HepG2 (cell line): ENCODE measurements around the gene ZKSCAN3. TPM values are rescaled to one million over a fixed set of nuclear protein-coding genes. Genes with fewer than 3 reads are reported as not detected.

Source experiments
- ARNT2 ChIP-seq: sonication (generic); formaldehyde crosslinking; IDR thresholded peaks from 2 replicates; pipeline ENCODE4 v1.8.0; 2022; ENCODE audit warnings: mild to moderate bottlenecking, low read depth, missing genetic modification reagents, moderate library complexity
- ELF1 ChIP-seq: sonication (generic); formaldehyde crosslinking; IDR thresholded peaks from 2 replicates; pipeline ENCODE4 v1.4.0; 2020; ENCODE audit warnings: missing genetic modification reagents
- ELF4 ChIP-seq: sonication (generic); formaldehyde crosslinking; IDR thresholded peaks from 2 replicates; pipeline ENCODE4 v1.5.0; 2020; ENCODE audit warnings: missing genetic modification reagents, mild to moderate bottlenecking, moderate library complexity, borderline replicate concordance
- FOXA3 ChIP-seq: IDR thresholded peaks from 2 replicates; pipeline ENCODE4 v1.6.1; 2016; ENCODE audit warnings: missing genetic modification reagents, missing compliant biosample characterization
- IRX3 ChIP-seq: sonication (generic); formaldehyde crosslinking; IDR thresholded peaks from 2 replicates; pipeline ENCODE4 v1.8.1; 2023; ENCODE audit warnings: mild to moderate bottlenecking, low read depth, missing genetic modification reagents, borderline replicate concordance
- KDM5B ChIP-seq: sonication (generic); formaldehyde crosslinking; IDR thresholded peaks from 2 replicates; pipeline ENCODE4 v1.4.0; 2020; ENCODE audit warnings: missing genetic modification reagents, mild to moderate bottlenecking, borderline replicate concordance
- PCBP1 ChIP-seq: fragments of 200-400 bp; formaldehyde crosslinking; IDR thresholded peaks from 2 replicates; pipeline ENCODE4 v1.6.1; 2017; ENCODE audit warnings: mild to moderate bottlenecking, low read depth, low read length, borderline replicate concordance
- TCF12 ChIP-seq, 2 experiments: fragments of 450-650 bp in 1 of 2; sonication (generic) in 1 of 2; formaldehyde crosslinking in 1 of 2; IDR thresholded peaks; 2 replicates each; pipeline versions ENCODE4 v1.6.1 to v1.8.0; 2017 to 2022; ENCODE audit warnings: antibody characterized with exemption in 1 of 2, mild to moderate bottlenecking in 1 of 2, missing genetic modification reagents in 1 of 2, moderate library complexity in 1 of 2
- YEATS4 ChIP-seq: sonication (generic); formaldehyde crosslinking; IDR thresholded peaks from 2 replicates; pipeline ENCODE4 v1.4.0; 2020; ENCODE audit warnings: missing genetic modification reagents, borderline replicate concordance
- ZFAT ChIP-seq: sonication (generic); formaldehyde crosslinking; conservative IDR thresholded peaks from 2 replicates; pipeline ENCODE4 v1.8.1; 2023; ENCODE audit warnings: missing genetic modification reagents, inconsistent platforms
- ZNF136 ChIP-seq: sonication (generic); formaldehyde crosslinking; IDR thresholded peaks from 2 replicates; pipeline ENCODE4 v1.8.1; 2022; ENCODE audit warnings: low read depth, mild to moderate bottlenecking, moderate library complexity, missing genetic modification reagents
- ZNF292 ChIP-seq: sonication (generic); formaldehyde crosslinking; IDR thresholded peaks from 2 replicates; pipeline ENCODE4 v1.8.1; 2022; ENCODE audit warnings: mild to moderate bottlenecking, low read depth, missing genetic modification reagents, borderline replicate concordance
- ZNF569 ChIP-seq: sonication (generic); formaldehyde crosslinking; IDR thresholded peaks from 2 replicates; pipeline ENCODE4 v1.5.0; 2020; ENCODE audit warnings: mild to moderate bottlenecking, missing genetic modification reagents, moderate library complexity, borderline replicate concordance
- ZNF776 ChIP-seq: sonication (generic); formaldehyde crosslinking; IDR thresholded peaks from 2 replicates; pipeline ENCODE4 v1.4.0; 2020; ENCODE audit warnings: mild to moderate bottlenecking, missing genetic modification reagents
- ZNF790 ChIP-seq: sonication (generic); formaldehyde crosslinking; IDR thresholded peaks from 2 replicates; pipeline ENCODE4 v1.8.0; 2022; ENCODE audit warnings: missing genetic modification reagents, mild to moderate bottlenecking, borderline replicate concordance
- polyA plus RNA-seq, 8 experiments: library from polyadenylated mRNA; depleted of rRNA in 3 of 8; stranded (reverse) in 7 of 8; unstranded in 1 of 8; fragments of >200 nt; fragmentation: Illumina TruSeq in 4 of 8; extraction: Trizol in 4 of 8; gene quantifications; 2 replicates each; pipeline versions ENCODE4 v1.2.1 to v1.2.3, GENCODE V29; 2011 to 2016; ENCODE audit warnings: low read depth in 4 of 8, missing spikeins in 1 of 8, mixed read lengths in 1 of 8; ENCODE audit not compliant: insufficient read depth in 1 of 8
- total RNA-seq, 5 experiments: library from RNA; depleted of rRNA; stranded (reverse); fragments of >200 nt; fragmentation: Illumina TruSeq; extraction: Trizol; gene quantifications; 2 replicates each; pipeline ENCODE4 v1.2.3, GENCODE V29; 2016; ENCODE audit warnings: low read depth in 1 of 5
- TF ChIP-seq, protein P1 (sequence below), 2 experiments: IDR thresholded peaks; 2 replicates each; pipeline ENCODE4 v1.6.1; 2011 to 2012; ENCODE audit warnings: low read length in 2 of 2, borderline replicate concordance in 1 of 2, low read depth in 1 of 2, mild to moderate bottlenecking in 1 of 2, moderate library complexity in 1 of 2
- TF ChIP-seq, protein P2 (sequence below): IDR thresholded peaks from 2 replicates; pipeline ENCODE4 v1.6.1; 2012; ENCODE audit warnings: low read depth, low read length, improper control_type of control experiment
- TF ChIP-seq, protein P3 (sequence below): sonication (generic); IDR thresholded peaks from 2 replicates; pipeline ENCODE4 v1.6.1; 2016; ENCODE audit warnings: low read depth, borderline replicate concordance
- TF ChIP-seq, protein P4 (sequence below): sonication (generic); formaldehyde crosslinking; conservative IDR thresholded peaks from 2 replicates; pipeline ENCODE4 v1.4.0; 2020; ENCODE audit warnings: missing genetic modification reagents

ZKSCAN3 gene
- total and polyA plus RNA-seq, 2 of the 13 experiments (the other 11 are each of a cell fraction or from before 2014, with no cell fraction given), result 3.3 to 7.4 TPM

DNA sequence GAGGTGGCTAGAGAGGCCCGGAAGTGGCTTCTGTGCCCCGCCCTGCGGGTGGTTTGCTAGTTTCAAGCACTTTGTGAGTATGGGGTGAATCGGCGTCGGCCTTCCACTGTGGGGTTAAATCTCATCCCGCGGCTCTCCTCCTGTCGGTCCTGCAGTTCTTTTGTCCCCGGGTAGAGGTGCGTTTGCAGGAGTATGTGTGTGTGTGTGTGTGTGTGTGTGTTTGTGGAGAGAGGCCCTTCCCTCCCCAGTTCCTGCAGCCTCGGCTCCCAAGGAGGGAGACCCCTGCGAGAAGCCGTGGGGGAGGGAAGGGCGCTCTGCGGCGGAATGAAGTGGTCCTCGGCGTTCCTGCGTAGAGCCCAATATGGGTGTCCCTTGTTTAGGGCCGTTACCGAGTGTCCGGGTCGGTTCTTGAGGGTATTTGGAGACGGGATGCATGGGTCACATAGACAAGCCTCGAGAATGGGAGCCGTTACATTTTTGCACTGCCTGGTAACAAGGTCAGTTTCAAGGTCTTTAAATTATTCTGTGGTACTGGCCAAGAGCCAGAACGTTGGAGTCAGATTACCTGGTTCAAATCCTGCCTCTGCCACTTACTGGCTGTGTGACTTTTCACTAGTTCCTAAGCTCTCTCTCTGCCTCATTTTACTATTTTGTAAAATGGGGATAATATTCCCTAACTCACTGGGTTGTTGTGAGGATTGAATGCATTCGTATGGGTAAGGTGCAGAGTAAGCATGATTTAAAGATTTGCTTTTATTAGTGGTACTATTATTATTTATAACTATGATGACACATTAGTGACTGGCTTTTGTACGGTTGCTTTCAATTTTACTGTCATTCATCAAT, at the start of gene ZKSCAN3 (continued):
- TF ChIP-seq, protein P1, sequence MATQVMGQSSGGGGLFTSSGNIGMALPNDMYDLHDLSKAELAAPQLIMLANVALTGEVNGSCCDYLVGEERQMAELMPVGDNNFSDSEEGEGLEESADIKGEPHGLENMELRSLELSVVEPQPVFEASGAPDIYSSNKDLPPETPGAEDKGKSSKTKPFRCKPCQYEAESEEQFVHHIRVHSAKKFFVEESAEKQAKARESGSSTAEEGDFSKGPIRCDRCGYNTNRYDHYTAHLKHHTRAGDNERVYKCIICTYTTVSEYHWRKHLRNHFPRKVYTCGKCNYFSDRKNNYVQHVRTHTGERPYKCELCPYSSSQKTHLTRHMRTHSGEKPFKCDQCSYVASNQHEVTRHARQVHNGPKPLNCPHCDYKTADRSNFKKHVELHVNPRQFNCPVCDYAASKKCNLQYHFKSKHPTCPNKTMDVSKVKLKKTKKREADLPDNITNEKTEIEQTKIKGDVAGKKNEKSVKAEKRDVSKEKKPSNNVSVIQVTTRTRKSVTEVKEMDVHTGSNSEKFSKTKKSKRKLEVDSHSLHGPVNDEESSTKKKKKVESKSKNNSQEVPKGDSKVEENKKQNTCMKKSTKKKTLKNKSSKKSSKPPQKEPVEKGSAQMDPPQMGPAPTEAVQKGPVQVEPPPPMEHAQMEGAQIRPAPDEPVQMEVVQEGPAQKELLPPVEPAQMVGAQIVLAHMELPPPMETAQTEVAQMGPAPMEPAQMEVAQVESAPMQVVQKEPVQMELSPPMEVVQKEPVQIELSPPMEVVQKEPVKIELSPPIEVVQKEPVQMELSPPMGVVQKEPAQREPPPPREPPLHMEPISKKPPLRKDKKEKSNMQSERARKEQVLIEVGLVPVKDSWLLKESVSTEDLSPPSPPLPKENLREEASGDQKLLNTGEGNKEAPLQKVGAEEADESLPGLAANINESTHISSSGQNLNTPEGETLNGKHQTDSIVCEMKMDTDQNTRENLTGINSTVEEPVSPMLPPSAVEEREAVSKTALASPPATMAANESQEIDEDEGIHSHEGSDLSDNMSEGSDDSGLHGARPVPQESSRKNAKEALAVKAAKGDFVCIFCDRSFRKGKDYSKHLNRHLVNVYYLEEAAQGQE (IDR thresholded peaks at IDR 0.05; ENCODE audit: borderline replicate concordance in 1 of 2, low read depth in 1 of 2, low read length in 2 of 2), result no peak; a peak in 1 of 4 replicates
- TF ChIP-seq ZNF136 (peak; percentile 95; the same call in 1 of the 2 replicates), FOXA3 (CRISPR knock-in tag) (peak; percentile 15), ZNF776 (peak; percentile 52; the same call in 1 of the 2 replicates), TCF12 (IDR thresholded peaks at IDR 0.05) (no peak), TCF12 (CRISPR knock-in tag; IDR thresholded peaks at IDR 0.05) (0 out of 2 replicates have a peak, but pooled peaks have one; percentile 31), IRX3 (CRISPR knock-in tag) (no peak; the same call in 1 of the 2 replicates), ZFAT (CRISPR knock-in tag) (no peak), PCBP1 (0 out of 2 replicates have a peak, but pooled peaks have one; percentile 59), ARNT2 (CRISPR knock-in tag) (no peak), ELF1 (CRISPR knock-in tag) (peak; percentile 96), KDM5B (CRISPR knock-in tag) (peak; percentile 90), YEATS4 (CRISPR knock-in tag) (peak; percentile 81), ZNF569 (no peak), ELF4 (peak; percentile 74; the same call in 1 of the 2 replicates), ZNF790 (CRISPR knock-in tag) (0 out of 2 replicates have a peak, but pooled peaks have one; percentile 4), ZNF292 (CRISPR knock-in tag) (peak; percentile 84)
- TF ChIP-seq, protein P2, sequence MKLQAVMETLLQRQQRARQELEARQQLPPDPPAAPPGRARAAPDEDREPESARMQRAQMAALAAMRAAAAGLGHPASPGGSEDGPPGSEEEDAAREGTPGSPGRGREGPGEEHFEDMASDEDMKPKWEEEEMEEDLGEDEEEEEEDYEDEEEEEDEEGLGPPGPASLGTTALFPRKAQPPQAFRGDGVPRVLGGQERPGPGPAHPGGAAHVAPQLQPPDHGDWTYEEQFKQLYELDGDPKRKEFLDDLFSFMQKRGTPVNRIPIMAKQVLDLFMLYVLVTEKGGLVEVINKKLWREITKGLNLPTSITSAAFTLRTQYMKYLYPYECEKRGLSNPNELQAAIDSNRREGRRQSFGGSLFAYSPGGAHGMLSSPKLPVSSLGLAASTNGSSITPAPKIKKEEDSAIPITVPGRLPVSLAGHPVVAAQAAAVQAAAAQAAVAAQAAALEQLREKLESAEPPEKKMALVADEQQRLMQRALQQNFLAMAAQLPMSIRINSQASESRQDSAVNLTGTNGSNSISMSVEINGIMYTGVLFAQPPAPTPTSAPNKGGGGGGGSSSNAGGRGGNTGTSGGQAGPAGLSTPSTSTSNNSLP, result no peak
- TF ChIP-seq, protein P3, sequence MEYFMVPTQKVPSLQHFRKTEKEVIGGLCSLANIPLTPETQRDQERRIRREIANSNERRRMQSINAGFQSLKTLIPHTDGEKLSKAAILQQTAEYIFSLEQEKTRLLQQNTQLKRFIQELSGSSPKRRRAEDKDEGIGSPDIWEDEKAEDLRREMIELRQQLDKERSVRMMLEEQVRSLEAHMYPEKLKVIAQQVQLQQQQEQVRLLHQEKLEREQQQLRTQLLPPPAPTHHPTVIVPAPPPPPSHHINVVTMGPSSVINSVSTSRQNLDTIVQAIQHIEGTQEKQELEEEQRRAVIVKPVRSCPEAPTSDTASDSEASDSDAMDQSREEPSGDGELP, result peak; percentile 5; the same call in 1 of the 2 replicates
- TF ChIP-seq, protein P4, sequence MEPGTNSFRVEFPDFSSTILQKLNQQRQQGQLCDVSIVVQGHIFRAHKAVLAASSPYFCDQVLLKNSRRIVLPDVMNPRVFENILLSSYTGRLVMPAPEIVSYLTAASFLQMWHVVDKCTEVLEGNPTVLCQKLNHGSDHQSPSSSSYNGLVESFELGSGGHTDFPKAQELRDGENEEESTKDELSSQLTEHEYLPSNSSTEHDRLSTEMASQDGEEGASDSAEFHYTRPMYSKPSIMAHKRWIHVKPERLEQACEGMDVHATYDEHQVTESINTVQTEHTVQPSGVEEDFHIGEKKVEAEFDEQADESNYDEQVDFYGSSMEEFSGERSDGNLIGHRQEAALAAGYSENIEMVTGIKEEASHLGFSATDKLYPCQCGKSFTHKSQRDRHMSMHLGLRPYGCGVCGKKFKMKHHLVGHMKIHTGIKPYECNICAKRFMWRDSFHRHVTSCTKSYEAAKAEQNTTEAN, result no peak
